Transverse colon (tissue), 4 donors: ENCODE results near the gene RAB38.

Experiments used
- EP300 ChIP-seq: sonication (generic); formaldehyde crosslinking; IDR thresholded peaks from one replicate; pipeline ENCODE4 v1.6.1; 2017; ENCODE audit warnings: antibody characterized with exemption, low read depth
- POLR2A ChIP-seq: fragments of 450-650 bp; IDR thresholded peaks from one replicate; pipeline ENCODE4 v1.6.1; 2016; ENCODE audit warnings: antibody characterized with exemption, mild to moderate bottlenecking, moderate library complexity
- POLR2AphosphoS5 ChIP-seq, 3 donors: sonication (generic); formaldehyde crosslinking; IDR thresholded peaks; one replicate each; pipeline ENCODE4 v1.6.1; 2016; ENCODE audit warnings: antibody characterized with exemption in 3 of 3
- TF ChIP-seq, protein P1 (sequence below), 5 experiments: fragments of 200-600 bp in 3 of 5; fragments of 450-650 bp in 2 of 5; sonication (generic) in 3 of 5; IDR thresholded peaks; 1 replicate in 2 of 5; 2 replicates in 3 of 5; pipeline ENCODE4 v1.5.1; 2016 to 2017; ENCODE audit warnings: antibody characterized with exemption in 5 of 5, inconsistent platforms in 3 of 5, mild to moderate bottlenecking in 2 of 5, moderate library complexity in 1 of 5

DNA sequence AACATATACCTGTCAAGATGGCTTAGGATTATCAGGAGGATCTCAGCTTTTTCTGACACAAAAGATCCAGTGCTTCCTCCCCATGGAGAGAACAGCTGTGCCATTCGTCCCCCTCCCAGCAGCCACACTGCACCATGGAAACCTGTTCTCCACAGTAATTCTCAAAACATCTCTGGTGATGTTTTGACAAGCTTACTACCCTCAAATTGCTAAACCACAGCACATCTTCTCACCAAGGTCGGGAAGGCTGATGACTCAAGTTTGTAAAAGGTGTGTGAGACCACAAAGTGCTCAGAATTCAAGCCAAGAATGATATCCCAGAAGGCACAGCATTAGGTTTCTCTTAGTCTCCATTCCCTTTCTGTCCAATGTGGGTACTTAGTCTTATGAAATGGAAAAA is 3.9 kb upstream of the RAB38 start:
- TF ChIP-seq, protein P1, sequence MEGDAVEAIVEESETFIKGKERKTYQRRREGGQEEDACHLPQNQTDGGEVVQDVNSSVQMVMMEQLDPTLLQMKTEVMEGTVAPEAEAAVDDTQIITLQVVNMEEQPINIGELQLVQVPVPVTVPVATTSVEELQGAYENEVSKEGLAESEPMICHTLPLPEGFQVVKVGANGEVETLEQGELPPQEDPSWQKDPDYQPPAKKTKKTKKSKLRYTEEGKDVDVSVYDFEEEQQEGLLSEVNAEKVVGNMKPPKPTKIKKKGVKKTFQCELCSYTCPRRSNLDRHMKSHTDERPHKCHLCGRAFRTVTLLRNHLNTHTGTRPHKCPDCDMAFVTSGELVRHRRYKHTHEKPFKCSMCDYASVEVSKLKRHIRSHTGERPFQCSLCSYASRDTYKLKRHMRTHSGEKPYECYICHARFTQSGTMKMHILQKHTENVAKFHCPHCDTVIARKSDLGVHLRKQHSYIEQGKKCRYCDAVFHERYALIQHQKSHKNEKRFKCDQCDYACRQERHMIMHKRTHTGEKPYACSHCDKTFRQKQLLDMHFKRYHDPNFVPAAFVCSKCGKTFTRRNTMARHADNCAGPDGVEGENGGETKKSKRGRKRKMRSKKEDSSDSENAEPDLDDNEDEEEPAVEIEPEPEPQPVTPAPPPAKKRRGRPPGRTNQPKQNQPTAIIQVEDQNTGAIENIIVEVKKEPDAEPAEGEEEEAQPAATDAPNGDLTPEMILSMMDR (IDR thresholded peaks at IDR 0.05), result no peak
- TF ChIP-seq POLR2A (no peak), POLR2AphosphoS5 (IDR thresholded peaks at IDR 0.05) (no peak), EP300 (no peak)
